IMR-90 (cell line): ENCODE measurements around the gene TMED8. TPM values are rescaled to one million over a fixed set of nuclear protein-coding genes. Genes with fewer than 3 reads are reported as not detected.

Experiments used
- CEBPB ChIP-seq: IDR thresholded peaks from 2 replicates; pipeline ENCODE4 v1.6.1; 2012; ENCODE audit warnings: low read depth, low read length, improper control_type of control experiment
- CHD1 ChIP-seq: IDR thresholded peaks from 2 replicates; pipeline ENCODE4 v1.6.1; 2012; ENCODE audit warnings: low read depth, low read length, improper control_type of control experiment
- CTCF ChIP-seq: conservative IDR thresholded peaks from 2 replicates; pipeline ENCODE4 v1.5.1; 2012; ENCODE audit warnings: mild to moderate bottlenecking, low read depth, low read length, improper control_type of control experiment
- MXI1 ChIP-seq: IDR thresholded peaks from 2 replicates; pipeline ENCODE4 v1.6.1; 2012; ENCODE audit warnings: low read depth, mild to moderate bottlenecking, low read length, moderate library complexity, borderline replicate concordance
- POLR2A ChIP-seq: IDR thresholded peaks from 2 replicates; pipeline ENCODE4 v1.6.1; 2012; ENCODE audit warnings: mild to moderate bottlenecking, low read depth, low read length
- SMC3 ChIP-seq: fragments of 150-350 bp; IDR thresholded peaks from 2 replicates; pipeline ENCODE4 v1.6.1; 2016; ENCODE audit warnings: low read depth, mild to moderate bottlenecking, antibody characterized with exemption, low read length, moderate library complexity
- polyA plus RNA-seq, 3 experiments: library from polyadenylated mRNA; depleted of rRNA; stranded (reverse); fragments of >200 nt; gene quantifications; 2 replicates each; pipeline ENCODE4 v1.2.3, GENCODE V29; 2012; ENCODE audit warnings: low replicate concordance in 1 of 3
- total RNA-seq: library from RNA; depleted of rRNA; stranded (reverse); fragments of >200 nt; gene quantifications from 2 replicates; pipeline ENCODE4 v1.2.3, GENCODE V29; 2012

The TMED8 gene
- total and polyA plus RNA-seq, 2 of the 4 experiments (the other 2 are of a cell fraction) = 2.2 to 5.0 TPM

GRCh38 chr14:77376771-77377501 lies at the start of gene TMED8, which contains the start of gene SAMD15 (continued):
- peak; percentile 24; the same call in 1 of the 2 replicates for TF ChIP-seq CTCF
- peak; percentile 39; the same call in 1 of the 2 replicates for TF ChIP-seq MXI1
- TF ChIP-seq SMC3 = 0 out of 2 replicates have a peak, but pooled peaks have one; percentile 8
- TF ChIP-seq POLR2A = no peak
- TF ChIP-seq CEBPB = no peak
- TF ChIP-seq CHD1 = no peak
